GM21717 (cell line): ENCODE results near the gene ASB15.
"Not testable (repeated sequence)": the region's sequence is repeated elsewhere in the genome, so short reads cannot be mapped to it uniquely, and the experiment has no call there.

Experiments used
- ATAC-seq: cut with Tn5 transposase; IDR thresholded peaks from one replicate; pipeline ENCODE4 v1.9.1; 2021; ENCODE audit warnings: mild to moderate bottlenecking, moderate library complexity; ENCODE audit not compliant: unreplicated experiment

The ASB15 gene

DNA sequence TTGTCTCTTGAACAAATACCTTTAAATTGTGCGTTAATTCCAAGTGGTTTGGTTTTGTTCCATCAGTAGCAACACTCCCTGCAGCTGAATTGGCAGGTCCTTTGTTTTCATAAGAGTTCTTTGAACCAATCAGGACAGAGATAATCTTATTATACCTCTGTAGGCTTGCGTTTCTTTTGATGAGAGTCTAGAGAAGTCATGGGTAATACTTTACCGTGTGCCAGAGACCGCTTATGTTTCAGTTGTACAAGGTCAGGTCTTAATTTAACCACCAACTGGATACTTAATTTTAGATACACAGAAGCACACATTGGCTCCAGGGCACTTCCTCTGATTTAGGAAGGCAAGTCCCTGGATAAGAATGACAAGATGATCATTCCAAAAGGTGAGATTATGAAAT is at the start of gene ASB15:
Gene ASB15, plus strand, starts transcription at position 292 of the 400 bp plus-strand sequence. CDS start 12,682 bp downstream, outside the sequence.
- ATAC-seq, result no peak

- ATAC-seq, result not testable (repeated sequence)
These were observed 49.5 kb upstream of the ASB15 start for GRCh38 chr7:123552134-123552533.

- ATAC-seq, result no peak
These were observed 49.0 kb upstream of the ASB15 start for GRCh38 chr7:123552641-123553040.

GRCh38 chr7:123553159-123553558 is 48.5 kb upstream of the ASB15 start:
- ATAC-seq, result no peak

GRCh38 chr7:123555484-123555883 is 46.1 kb upstream of the ASB15 start:
- no peak for ATAC-seq

- no peak for ATAC-seq
These were observed 44.6 kb upstream of the ASB15 start for GRCh38 chr7:123557016-123557397.

GRCh38 chr7:123557398-123558288 is 44.0 kb upstream of the ASB15 start, which contains the start of gene NDUFA5:
Gene NDUFA5 (minus strand): TSS chr7:123557818. CDS start chr7:123557795, 23 bp downstream.
- ATAC-seq, result peak; percentile 99

DNA sequence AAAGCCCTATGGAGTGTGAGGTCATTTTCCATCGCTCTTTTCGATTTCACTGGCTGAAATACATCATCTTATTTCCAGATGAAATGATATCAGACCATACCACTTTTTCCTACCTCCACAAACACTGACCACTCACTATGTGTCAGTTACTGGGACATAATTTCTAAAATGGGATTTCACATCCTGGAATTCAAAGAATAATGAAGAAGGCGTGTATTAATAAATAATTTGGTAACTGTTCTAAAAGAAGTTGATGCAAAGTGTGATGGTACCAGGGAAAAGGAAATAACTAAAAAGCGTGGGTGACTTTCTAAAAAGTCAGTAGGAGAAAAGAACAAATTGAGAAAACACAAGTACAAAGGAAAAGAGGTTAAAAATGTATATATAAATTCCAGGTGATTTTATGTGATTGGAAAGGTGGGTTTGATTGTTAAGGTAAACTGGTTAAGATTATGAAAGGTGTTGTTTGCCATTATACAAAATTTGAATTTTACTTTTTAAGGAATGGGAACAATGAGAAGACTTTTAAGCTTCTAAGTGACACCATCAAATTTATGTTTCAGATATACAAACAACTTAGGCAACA is 43.2 kb upstream of the ASB15 start:
- ATAC-seq, result no peak

DNA sequence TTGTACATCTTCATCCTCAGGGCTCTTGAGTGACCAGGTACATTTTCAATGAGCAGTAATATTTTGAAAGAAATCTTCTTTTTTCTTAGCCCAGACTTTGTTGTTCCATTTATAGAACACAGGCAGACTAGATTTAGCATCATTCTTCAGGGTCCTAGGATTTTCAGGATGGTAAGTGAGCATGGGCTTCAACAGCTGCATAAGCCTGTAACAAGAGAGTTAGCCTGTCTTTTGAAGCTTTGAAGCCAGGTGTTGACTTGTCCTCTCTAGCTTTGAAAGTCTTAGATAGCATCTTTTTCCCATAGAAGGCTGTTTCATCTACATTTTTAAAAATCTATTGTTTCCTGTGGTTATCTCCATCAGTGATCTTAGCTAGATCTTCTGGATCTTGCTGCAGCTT is 39.5 kb upstream of the ASB15 start:
- no peak for ATAC-seq

GRCh38 chr7:123569352-123570010 is 32.1 kb upstream of the ASB15 start:
- no peak for ATAC-seq

DNA sequence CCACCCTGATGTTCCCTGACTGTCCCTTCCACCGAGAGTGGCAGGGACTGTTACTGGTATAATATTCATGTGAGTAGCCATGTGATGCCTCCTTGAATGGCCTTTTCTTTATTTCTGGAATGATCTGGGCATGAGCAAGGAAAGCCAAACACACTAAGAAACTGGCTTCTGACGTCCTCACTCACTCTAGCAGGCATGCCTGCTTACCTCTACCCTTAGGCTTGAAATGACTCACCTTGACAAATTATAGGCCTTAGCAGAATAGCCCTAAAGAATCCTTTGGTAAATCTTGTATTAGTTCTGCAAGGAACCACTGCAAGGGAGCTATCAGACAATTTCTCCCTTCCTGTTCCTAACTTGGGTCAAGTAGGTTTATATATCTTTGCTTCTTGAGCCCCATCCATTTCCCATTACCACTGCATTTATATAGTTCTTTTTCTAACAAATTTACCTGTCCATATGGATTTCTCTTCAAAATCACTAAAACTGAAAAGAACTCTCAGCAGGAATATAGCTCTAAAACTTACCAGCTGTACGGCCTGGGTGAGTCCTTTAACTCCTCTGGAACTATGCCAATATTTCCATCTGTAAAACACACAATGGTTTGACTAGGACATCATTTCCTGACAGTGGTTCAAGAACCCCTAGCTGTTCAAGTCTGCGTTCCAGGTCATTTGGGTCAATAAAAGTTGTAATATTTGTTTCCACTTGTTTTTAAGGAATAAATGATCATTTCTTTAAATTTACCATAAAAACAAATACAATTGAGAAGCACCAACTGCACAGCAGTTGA is 31.0 kb upstream of the ASB15 start:
- ATAC-seq, result no peak

DNA sequence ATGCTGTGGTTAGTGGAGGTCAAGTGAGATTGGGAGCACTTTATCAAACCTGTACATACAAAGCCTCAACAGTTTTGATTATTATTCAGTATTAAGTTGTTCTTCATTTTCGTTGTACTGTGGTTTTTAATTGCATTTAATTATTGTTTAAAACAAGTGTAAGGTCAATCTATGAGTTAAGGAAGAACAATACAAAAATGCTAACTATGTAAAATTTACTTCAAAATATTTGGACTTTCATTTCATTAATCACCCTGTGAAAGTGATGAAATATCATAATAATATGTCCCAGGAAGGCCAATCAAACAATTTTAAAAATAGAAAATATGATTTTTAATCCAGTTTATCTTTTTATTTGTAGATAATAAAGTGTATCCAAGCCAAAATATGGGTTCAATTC is 30.4 kb upstream of the ASB15 start:
- no peak for ATAC-seq

- ATAC-seq, result no peak
These were observed 29.9 kb upstream of the ASB15 start for GRCh38 chr7:123571684-123572083.

DNA sequence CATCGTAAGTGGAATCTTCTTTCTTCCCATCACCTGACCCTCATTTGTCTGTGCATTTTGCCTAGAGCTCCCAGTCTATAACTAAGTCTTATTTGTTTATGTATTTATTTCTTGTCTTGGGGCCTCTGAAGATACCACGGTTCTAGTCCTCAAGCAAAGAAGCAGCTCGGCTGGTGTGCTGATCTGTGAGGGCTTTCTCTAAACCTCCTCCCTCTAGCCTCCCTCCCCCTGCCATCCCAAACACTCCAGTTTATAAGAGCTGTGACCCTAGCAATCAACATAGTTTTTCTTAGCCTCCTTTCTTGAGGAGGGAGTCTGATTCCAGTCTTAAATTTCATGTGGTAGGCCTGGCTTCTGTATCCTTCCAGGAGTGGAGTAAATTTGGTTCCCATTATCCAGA is 28.3 kb upstream of the ASB15 start:
- no peak for ATAC-seq

DNA sequence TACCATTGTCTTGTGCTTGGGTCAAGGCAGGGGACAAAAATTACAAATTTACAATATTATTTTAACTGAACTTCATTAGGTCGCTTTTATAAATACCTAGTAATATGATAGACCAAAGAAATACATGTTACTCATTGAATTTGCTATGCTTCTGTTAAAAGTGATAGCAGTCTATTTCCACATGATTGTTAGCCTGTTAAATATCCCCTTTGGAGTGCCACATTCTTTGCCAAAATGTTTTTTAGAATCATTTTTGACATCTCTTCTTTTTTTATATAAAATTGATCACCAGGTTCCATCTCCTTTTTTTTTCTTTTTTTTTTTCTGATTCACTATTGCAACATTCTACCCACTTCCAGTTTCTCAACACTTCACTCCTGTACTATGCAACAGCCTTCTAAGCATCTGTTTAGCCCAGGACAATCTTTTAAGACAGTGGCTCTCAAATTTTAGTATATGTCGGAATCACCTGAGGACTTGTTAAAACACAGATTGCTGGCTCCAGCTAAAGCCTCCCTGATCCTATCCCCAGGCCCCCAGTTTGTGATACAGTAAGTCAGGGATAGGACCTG is 27.6 kb upstream of the ASB15 start:
- ATAC-seq, result no peak

GRCh38 chr7:123579416-123579815 is 22.2 kb upstream of the ASB15 start:
- ATAC-seq, result no peak

DNA sequence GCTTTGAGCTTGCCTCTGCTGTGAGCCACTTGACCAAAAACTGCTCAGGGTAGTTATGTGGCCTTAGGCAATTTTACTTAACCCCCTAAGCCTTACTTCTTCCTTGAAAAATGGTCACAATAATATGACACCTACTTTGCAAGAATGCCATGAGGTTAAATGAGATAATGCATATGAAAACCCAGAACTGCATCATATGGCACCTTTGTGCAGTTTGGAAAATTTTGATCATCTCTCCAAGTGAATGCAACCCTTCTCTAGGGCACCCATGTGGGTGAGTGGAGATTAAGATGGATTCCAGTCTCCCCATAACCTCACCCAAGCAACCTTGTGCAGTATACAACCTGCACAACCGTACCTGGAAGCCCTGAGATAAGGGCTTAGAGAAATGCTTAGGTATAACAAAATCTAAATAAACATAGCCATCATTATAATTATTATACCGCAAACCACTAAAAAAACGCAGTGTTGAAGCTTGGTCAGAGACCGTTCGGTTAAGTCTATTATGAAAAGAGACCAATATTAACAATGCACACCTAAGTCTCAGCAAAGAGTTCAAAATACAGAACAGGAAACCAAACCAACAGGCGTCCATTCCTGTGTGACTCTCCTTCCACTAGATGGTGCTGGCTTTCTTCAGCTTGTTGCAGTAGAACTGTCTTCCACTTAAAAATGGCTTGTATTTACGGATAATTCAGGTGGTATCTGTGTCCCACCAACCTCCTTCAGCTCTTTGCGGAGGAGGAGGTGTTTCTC is 21.0 kb upstream of the ASB15 start:
- peak; percentile 84 for ATAC-seq

- no peak for ATAC-seq
These were observed 20.5 kb upstream of the ASB15 start for GRCh38 chr7:123581162-123581459.

GRCh38 chr7:123583821-123584220 is 17.8 kb upstream of the ASB15 start:
- ATAC-seq, result no peak

- no peak for ATAC-seq
These were observed 13.2 kb upstream of the ASB15 start for GRCh38 chr7:123588376-123588775.
